GM23338 (cell line): ENCODE measurements around the gene TRAF1. TPM values are rescaled to one million over a fixed set of nuclear protein-coding genes. Genes with fewer than 3 reads are reported as not detected.

Source experiments
- ATAC-seq: fragments of 200-7000 bp; cut with Tn5 transposase; 3 replicates; pipeline ENCODE4 v1.9.1; 2020
- DNase-seq: peaks from one replicate; pipeline ENCODE4 v3.0.0-alpha.2; 2015; ENCODE audit warnings: low spot score
- H2AFZ ChIP-seq: fragments of 200-600 bp; sonication (generic); 2 replicates; pipeline ENCODE4 v1.8.0; 2016; ENCODE audit warnings: antibody characterized with exemption, mild to moderate bottlenecking, moderate library complexity
- H3F3A ChIP-seq: fragments of 200-600 bp; sonication (generic); replicated peaks from 2 replicates; pipeline ENCODE4 v1.8.0; 2017; ENCODE audit warnings: antibody characterized with exemption, mixed run types, low read depth
- H3K27ac ChIP-seq: fragments of 200-600 bp; sonication (generic); 2 replicates; pipeline ENCODE4 v1.6.1; 2016; ENCODE audit warnings: low read depth
- H3K27me3 ChIP-seq: fragments of 200-600 bp; sonication (generic); 2 replicates; pipeline ENCODE4 v1.8.0; 2016; ENCODE audit warnings: mild to moderate bottlenecking, mixed run types, moderate library complexity; ENCODE audit not compliant: insufficient read depth
- H3K36me3 ChIP-seq: fragments of 200-600 bp; sonication (generic); 2 replicates; pipeline ENCODE4 v1.8.0; 2016; ENCODE audit warnings: mild to moderate bottlenecking; ENCODE audit not compliant: insufficient read depth
- H3K4me1 ChIP-seq: fragments of 200-600 bp; sonication (generic); 2 replicates; pipeline ENCODE4 v1.8.0; 2016; ENCODE audit warnings: mild to moderate bottlenecking, moderate library complexity; ENCODE audit not compliant: insufficient read depth
- H3K4me2 ChIP-seq: fragments of 200-600 bp; sonication (generic); 2 replicates; pipeline ENCODE4 v1.7.1; 2017; ENCODE audit warnings: mixed run types
- H3K4me3 ChIP-seq: fragments of 200-600 bp; sonication (generic); 2 replicates; pipeline ENCODE4 v1.6.1; 2016; ENCODE audit warnings: mixed run types
- H3K79me2 ChIP-seq: fragments of 200-600 bp; sonication (generic); replicated peaks from 2 replicates; pipeline ENCODE4 v1.8.0; 2017; ENCODE audit warnings: mild to moderate bottlenecking; ENCODE audit not compliant: insufficient read depth
- H3K9me2 ChIP-seq: fragments of 200-600 bp; sonication (generic); 2 replicates; pipeline ENCODE4 v1.8.0; 2017; ENCODE audit not compliant: insufficient read depth
- H4K20me1 ChIP-seq: fragments of 200-600 bp; sonication (generic); replicated peaks from 2 replicates; pipeline ENCODE4 v1.8.0; 2017; ENCODE audit warnings: mild to moderate bottlenecking; ENCODE audit not compliant: insufficient read depth
- H3K27ac Mint-ChIP-seq: 2 replicates; pipeline ENCODE4 v1.8.0; 2020; ENCODE audit warnings: inconsistent platforms, mild to moderate bottlenecking, moderate library complexity, mixed read lengths
- H3K27me3 Mint-ChIP-seq: 3 replicates; pipeline ENCODE4 v1.8.0; 2022; ENCODE audit warnings: low read depth, mild to moderate bottlenecking, moderate library complexity, mixed read lengths, inconsistent platforms; ENCODE audit not compliant: insufficient read depth, poor library complexity
- H3K36me3 Mint-ChIP-seq: 3 replicates; pipeline ENCODE4 v1.8.0; 2021; ENCODE audit warnings: low read depth, mild to moderate bottlenecking, inconsistent platforms, moderate library complexity, mixed read lengths
- H3K4me1 Mint-ChIP-seq: 3 replicates; pipeline ENCODE4 v1.8.0; 2020; ENCODE audit warnings: mild to moderate bottlenecking, inconsistent platforms, mixed read lengths
- H3K4me3 Mint-ChIP-seq: 3 replicates; pipeline ENCODE4 v1.8.0; 2021; ENCODE audit warnings: moderate library complexity, mild to moderate bottlenecking, inconsistent platforms, mixed read lengths
- H3K9me3 Mint-ChIP-seq: 3 replicates; pipeline ENCODE4 v1.8.0; 2020; ENCODE audit warnings: moderate library complexity, mild to moderate bottlenecking, inconsistent platforms, mixed read lengths
- CREB1 ChIP-seq: fragments of 250-450 bp; sonication (Bioruptor Pico); IDR thresholded peaks from 2 replicates; pipeline ENCODE4 v1.5.0; 2020; ENCODE audit warnings: low read depth, mild to moderate bottlenecking, moderate library complexity
- CTCF ChIP-seq, 2 experiments: fragments of 200-600 bp in 1 of 2; sonication (generic) in 1 of 2; conservative IDR thresholded peaks; 2 replicates each; pipeline versions ENCODE4 v1.5.1 to v1.6.1; 2016 to 2017; ENCODE audit warnings: antibody characterized with exemption in 2 of 2, low read depth in 2 of 2, mild to moderate bottlenecking in 2 of 2, moderate library complexity in 1 of 2
- ETS1 ChIP-seq: IDR thresholded peaks from 2 replicates; pipeline ENCODE4 v1.6.1; 2016; ENCODE audit warnings: antibody characterized with exemption
- EZH2 ChIP-seq: fragments of 200-600 bp; sonication (generic); IDR thresholded peaks from one replicate; pipeline ENCODE4 v1.8.0; 2017; ENCODE audit warnings: antibody characterized with exemption, mild to moderate bottlenecking, low read depth; ENCODE audit not compliant: unreplicated experiment
- EZH2phosphoT487 ChIP-seq: fragments of 200-600 bp; sonication (generic); IDR thresholded peaks from one replicate; pipeline ENCODE4 v1.8.1; 2018; ENCODE audit warnings: antibody characterized with exemption; ENCODE audit not compliant: unreplicated experiment
- JUNB ChIP-seq: IDR thresholded peaks from one replicate; pipeline ENCODE4 v1.6.1; 2016; ENCODE audit warnings: antibody characterized with exemption; ENCODE audit not compliant: unreplicated experiment
- NANOG ChIP-seq: IDR thresholded peaks from 2 replicates; pipeline ENCODE4 v1.6.1; 2016; ENCODE audit warnings: antibody characterized with exemption, borderline replicate concordance
- POLR2AphosphoS5 ChIP-seq: IDR thresholded peaks from 2 replicates; pipeline ENCODE4 v1.6.1; 2016; ENCODE audit warnings: antibody characterized with exemption, low read depth
- REST ChIP-seq: IDR thresholded peaks from one replicate; pipeline ENCODE4 v1.6.1; 2018; ENCODE audit warnings: antibody characterized with exemption; ENCODE audit not compliant: unreplicated experiment
- STAT1 ChIP-seq: IDR thresholded peaks from one replicate; pipeline ENCODE4 v1.6.1; 2016; ENCODE audit warnings: antibody characterized with exemption; ENCODE audit not compliant: unreplicated experiment
- ZNF114 ChIP-seq: fragments of 250-450 bp; sonication (Bioruptor Pico); IDR thresholded peaks from 2 replicates; pipeline ENCODE4 v1.5.0; 2020; ENCODE audit warnings: mild to moderate bottlenecking, moderate library complexity
- ZNF331 ChIP-seq: fragments of 250-450 bp; sonication (Bioruptor Pico); IDR thresholded peaks from 2 replicates; pipeline ENCODE4 v1.5.0; 2020; ENCODE audit warnings: low read depth, mild to moderate bottlenecking, moderate library complexity
- ZNF462 ChIP-seq: fragments of 250-450 bp; sonication (Bioruptor Pico); IDR thresholded peaks from 2 replicates; pipeline ENCODE4 v1.5.0; 2020; ENCODE audit warnings: mild to moderate bottlenecking, moderate library complexity
- polyA plus RNA-seq: library from polyadenylated mRNA; unstranded; fragments of >200 nt; fragmentation: Nextera tagmentation; extraction: Ambion mirVana; gene quantifications from 2 replicates; pipeline ENCODE4 v1.2.1, GENCODE V29; 2016
- total RNA-seq: library from RNA; depleted of rRNA; stranded (reverse); fragments of >200 nt; shearing (Covaris generic); gene quantifications from 2 replicates; pipeline ENCODE4 v1.2.3, GENCODE V29; 2014

The TRAF1 gene
- total and polyA plus RNA-seq, 2 experiments from 2014 or later: 0.39 to 1.4 TPM

- DNase-seq (no peak), ATAC-seq (no peak)
- H3K9me2 ChIP-seq: no peaks in the 10 kb centered on the region
- Mint-ChIP-seq H3K4me3 (no peak overlapping the region), H3K27me3 (peaks cover 22% of the 10 kb centered on the region), H3K4me1 (peaks cover 46% of the 10 kb centered on the region), H3K9me3 (no peaks in the 10 kb centered on the region), H3K27ac (peak overlapping the region; percentile 72; the same call in 1 of the 2 replicates), H3K36me3 (no peaks in the 10 kb centered on the region)
- H3K4me1 ChIP-seq: peaks cover 56% of the 10 kb centered on the region
- H3K27ac ChIP-seq: no peak overlapping the region
- H3K4me3 ChIP-seq: no peak overlapping the region
- TF ChIP-seq ETS1 (no peak), JUNB (no peak), ZNF114 (no peak), CTCF (conservative IDR thresholded peaks at IDR 0.05; ENCODE audit: low read depth in 2 of 2) (no peak), POLR2AphosphoS5 (no peak), EZH2phosphoT487 (no peak), STAT1 (no peak), REST (no peak), NANOG (no peak), ZNF462 (CRISPR knock-in tag) (no peak), ZNF331 (no peak), EZH2 (no peak), CREB1 (CRISPR knock-in tag) (no peak)
- H3K4me2 ChIP-seq: peak overlapping the region; percentile 66
- H3K79me2 ChIP-seq: no peaks in the 10 kb centered on the region
- no peak overlapping the region for H2AFZ ChIP-seq
- no peaks in the 10 kb centered on the region for H4K20me1 ChIP-seq
- H3F3A ChIP-seq: peaks cover 12% of the 10 kb centered on the region; the same call in 1 of the 2 replicates
- peaks cover 15% of the 10 kb centered on the region; the same call in 1 of the 2 replicates for H3K27me3 ChIP-seq
- H3K36me3 ChIP-seq: no peaks in the 10 kb centered on the region
Measured at GRCh38 chr9:120925535-120926396, 830 bp downstream of the TRAF1 start.
